ENCODE results near the gene IFNL3. TPM values are rescaled to one million over a fixed set of nuclear protein-coding genes. Genes with fewer than 3 reads are reported as not detected.

The IFNL3 gene
- total RNA-seq, 1 donor from 2014 or later = not detected

DNA sequence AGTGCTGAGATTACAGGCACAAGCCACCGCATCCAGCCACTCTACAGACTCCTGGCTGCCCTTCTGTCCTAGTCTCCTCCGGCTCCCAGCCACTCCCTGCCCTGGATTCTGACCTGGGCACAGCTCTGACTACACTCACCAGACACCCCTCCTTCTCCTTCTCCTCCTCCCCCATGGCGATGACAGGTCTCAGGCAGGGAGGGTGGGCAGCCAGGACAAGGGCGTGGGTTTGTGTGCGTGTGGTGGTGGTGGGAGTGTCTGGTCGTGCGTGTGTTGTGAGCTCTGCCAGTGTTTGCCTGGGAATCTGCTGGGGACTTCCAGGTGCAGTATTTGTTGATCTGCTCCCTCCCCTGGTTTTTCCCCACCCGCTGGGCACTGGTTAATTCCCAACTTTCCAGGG is 51.0 kb downstream of the IFNL3 start:
- peak; percentile 59 for DNase-seq (ENCODE audit: low read depth)

Other genes starting within 250 kb of the IFNL3 start
- 5.8 and 5.9 TPM in 2 replicates for gene FBXO27, start 212.5 kb downstream of the IFNL3 start, total RNA-seq
- gene ACP7, start 160.6 kb downstream of the IFNL3 start, total RNA-seq = not detected in 2 replicates
- 5.0 and 17.7 TPM in 2 replicates for gene PAK4, start 119.2 kb downstream of the IFNL3 start, total RNA-seq
- 0.20 and 4.3 TPM in 2 replicates for gene NCCRP1, start 48.0 kb downstream of the IFNL3 start, total RNA-seq
- gene SYCN, start 40.7 kb downstream of the IFNL3 start, total RNA-seq = not detected in 2 replicates
- gene IFNL4, start 3.9 kb upstream of the IFNL3 start, total RNA-seq = not detected in 2 replicates
- gene IFNL2, start 23.4 kb upstream of the IFNL3 start, total RNA-seq = not detected in 2 replicates
- not detected in 2 replicates for gene IFNL1, start 51.4 kb upstream of the IFNL3 start, total RNA-seq
- 0.15 TPM in 1 of 2 replicates, not detected in the other for gene LRFN1, start 75.9 kb upstream of the IFNL3 start, total RNA-seq
- gene GMFG, start 91.0 kb upstream of the IFNL3 start, total RNA-seq = not detected in 2 replicates
- 20.1 and 100 TPM in 2 replicates for gene SAMD4B, start 97.4 kb upstream of the IFNL3 start, total RNA-seq
- gene PAF1, start 146.1 kb upstream of the IFNL3 start, total RNA-seq = 23.1 and 40.9 TPM in 2 replicates
- 19.3 and 29.7 TPM in 2 replicates for gene MED29, start 146.4 kb upstream of the IFNL3 start, total RNA-seq
- gene ZFP36, start 161.8 kb upstream of the IFNL3 start, total RNA-seq = 0.35 and 2.8 TPM in 2 replicates
- gene PLEKHG2, start 167.7 kb upstream of the IFNL3 start, total RNA-seq = 6.1 and 12.9 TPM in 2 replicates
- 34.7 and 44.3 TPM in 2 replicates for gene RPS16, start 190.9 kb upstream of the IFNL3 start, total RNA-seq
- gene SUPT5H, start 200.6 kb upstream of the IFNL3 start, total RNA-seq = 55.4 and 114 TPM in 2 replicates
- gene TIMM50, start 235.8 kb upstream of the IFNL3 start, total RNA-seq = 43.6 and 71.4 TPM in 2 replicates